ENCODE measurements around the gene TULP1.

The TULP1 gene

GRCh38 chr6:35511562-35511941 is 1.1 kb downstream of the TULP1 start:
- Histone ChIP-seq H3K36me3 (ENCODE audit: control insufficient read depth, insufficient read depth, low read length) (no peaks in the 10 kb centered on the region), H3K27me3 (ENCODE audit: control insufficient read depth, insufficient read depth, low read length, poor library complexity, severe bottlenecking) (no peaks in the 10 kb centered on the region), H3K9me3 (ENCODE audit: control insufficient read depth, low read length) (no peaks in the 10 kb centered on the region), H3K4me1 (ENCODE audit: control insufficient read depth, insufficient read depth, low read length) (peaks cover 16% of the 10 kb centered on the region), H3K27ac (ENCODE audit: insufficient read depth, low read depth, low read length, poor library complexity, severe bottlenecking) (no peak overlapping the region), H3K4me3 (ENCODE audit: insufficient read depth, low read depth, low read length) (no peak overlapping the region)
- WGBS, 2 experiments = 84 to 87% methylated on average over 32 of the region's 32 CpGs

- Histone ChIP-seq H3K4me1 (ENCODE audit: control insufficient read depth, insufficient read depth, low read length) (peaks cover 18% of the 10 kb centered on the region), H3K27ac (ENCODE audit: insufficient read depth, low read depth, low read length, poor library complexity, severe bottlenecking) (no peak overlapping the region), H3K27me3 (ENCODE audit: control insufficient read depth, insufficient read depth, low read length, poor library complexity, severe bottlenecking) (no peaks in the 10 kb centered on the region), H3K9me3 (ENCODE audit: control insufficient read depth, low read length) (no peaks in the 10 kb centered on the region), H3K4me3 (ENCODE audit: insufficient read depth, low read depth, low read length) (no peak overlapping the region), H3K36me3 (ENCODE audit: control insufficient read depth, insufficient read depth, low read length) (no peaks in the 10 kb centered on the region)
- WGBS, 2 experiments = 80 to 85% methylated on average over 7 of the region's 7 CpGs
Observed at GRCh38 chr6:35510916-35511561, 1.7 kb downstream of the TULP1 start.

GRCh38 chr6:35508542-35508941 is 4.2 kb downstream of the TULP1 start:
- Histone ChIP-seq H3K4me1 (ENCODE audit: control insufficient read depth, insufficient read depth, low read length) (peaks cover 20% of the 10 kb centered on the region), H3K9me3 (ENCODE audit: control insufficient read depth, low read length) (no peaks in the 10 kb centered on the region), H3K27ac (ENCODE audit: insufficient read depth, low read depth, low read length, poor library complexity, severe bottlenecking) (no peak overlapping the region), H3K27me3 (ENCODE audit: control insufficient read depth, insufficient read depth, low read length, poor library complexity, severe bottlenecking) (peaks cover 4% of the 10 kb centered on the region), H3K36me3 (ENCODE audit: control insufficient read depth, insufficient read depth, low read length) (no peaks in the 10 kb centered on the region), H3K4me3 (ENCODE audit: insufficient read depth, low read depth, low read length) (no peak overlapping the region)
- WGBS, 2 experiments = 55 to 58% methylated on average over 5 of the region's 5 CpGs

- no peaks in the 10 kb centered on the region for H3K9me3 ChIP-seq (ENCODE audit: control insufficient read depth, low read length)
- H3K27me3 ChIP-seq (ENCODE audit: control insufficient read depth, insufficient read depth, low read length, poor library complexity, severe bottlenecking) = peaks cover 4% of the 10 kb centered on the region
- H3K4me1 ChIP-seq (ENCODE audit: control insufficient read depth, insufficient read depth, low read length) = peaks cover 20% of the 10 kb centered on the region
- 83 to 85% methylated on average over 2 of the region's 2 CpGs for WGBS, 2 experiments
- no peak overlapping the region for H3K27ac ChIP-seq (ENCODE audit: insufficient read depth, low read depth, low read length, poor library complexity, severe bottlenecking)
- H3K36me3 ChIP-seq (ENCODE audit: control insufficient read depth, insufficient read depth, low read length) = no peaks in the 10 kb centered on the region
- no peak overlapping the region for H3K4me3 ChIP-seq (ENCODE audit: insufficient read depth, low read depth, low read length)
Observed at GRCh38 chr6:35508027-35508426, 4.7 kb downstream of the TULP1 start.

- no peak overlapping the region for H3K27ac ChIP-seq (ENCODE audit: insufficient read depth, low read depth, low read length, poor library complexity, severe bottlenecking)
- no peak overlapping the region for H3K4me3 ChIP-seq (ENCODE audit: insufficient read depth, low read depth, low read length)
- H3K4me1 ChIP-seq (ENCODE audit: control insufficient read depth, insufficient read depth, low read length) = peaks cover 17% of the 10 kb centered on the region
- H3K36me3 ChIP-seq (ENCODE audit: control insufficient read depth, insufficient read depth, low read length) = no peaks in the 10 kb centered on the region
- peaks cover 4% of the 10 kb centered on the region for H3K27me3 ChIP-seq (ENCODE audit: control insufficient read depth, insufficient read depth, low read length, poor library complexity, severe bottlenecking)
- no peaks in the 10 kb centered on the region for H3K9me3 ChIP-seq (ENCODE audit: control insufficient read depth, low read length)
- WGBS, 2 experiments = 90 to 95% methylated on average over 2 of the region's 2 CpGs
Observed at GRCh38 chr6:35507221-35507620, 5.5 kb downstream of the TULP1 start.

- Histone ChIP-seq H3K9me3 (ENCODE audit: control insufficient read depth, low read length) (no peaks in the 10 kb centered on the region), H3K36me3 (ENCODE audit: control insufficient read depth, insufficient read depth, low read length) (no peaks in the 10 kb centered on the region), H3K27ac (ENCODE audit: insufficient read depth, low read depth, low read length, poor library complexity, severe bottlenecking) (no peak overlapping the region), H3K27me3 (ENCODE audit: control insufficient read depth, insufficient read depth, low read length, poor library complexity, severe bottlenecking) (peaks cover 4% of the 10 kb centered on the region), H3K4me3 (ENCODE audit: insufficient read depth, low read depth, low read length) (no peak overlapping the region), H3K4me1 (ENCODE audit: control insufficient read depth, insufficient read depth, low read length) (peaks cover 14% of the 10 kb centered on the region)
- WGBS, 2 experiments = 95 to 96% methylated on average over 2 to 3 of the region's 3 CpGs
Observed at GRCh38 chr6:35506536-35506935, 6.2 kb downstream of the TULP1 start.

GRCh38 chr6:35505999-35506412 is 6.7 kb downstream of the TULP1 start:
- H3K27me3 ChIP-seq (ENCODE audit: control insufficient read depth, insufficient read depth, low read length, poor library complexity, severe bottlenecking) = peaks cover 4% of the 10 kb centered on the region
- H3K9me3 ChIP-seq (ENCODE audit: control insufficient read depth, low read length) = no peaks in the 10 kb centered on the region
- H3K36me3 ChIP-seq (ENCODE audit: control insufficient read depth, insufficient read depth, low read length) = no peaks in the 10 kb centered on the region
- H3K4me3 ChIP-seq (ENCODE audit: insufficient read depth, low read depth, low read length) = no peak overlapping the region
- peaks cover 10% of the 10 kb centered on the region for H3K4me1 ChIP-seq (ENCODE audit: control insufficient read depth, insufficient read depth, low read length)
- no peak overlapping the region for H3K27ac ChIP-seq (ENCODE audit: insufficient read depth, low read depth, low read length, poor library complexity, severe bottlenecking)
- 51 to 53% methylated on average over 21 of the region's 21 CpGs for WGBS, 2 experiments

- WGBS, 2 experiments = 86 to 92% methylated on average over 15 of the region's 15 CpGs
- H3K4me3 ChIP-seq (ENCODE audit: insufficient read depth, low read depth, low read length) = no peak overlapping the region
- peaks cover 21% of the 10 kb centered on the region for H3K27me3 ChIP-seq (ENCODE audit: control insufficient read depth, insufficient read depth, low read length, poor library complexity, severe bottlenecking)
Observed at GRCh38 chr6:35503534-35503933, 9.2 kb downstream of the TULP1 start.

GRCh38 chr6:35501784-35502183 is 10.9 kb downstream of the TULP1 start:
- peaks cover 33% of the 10 kb centered on the region for H3K27me3 ChIP-seq (ENCODE audit: control insufficient read depth, insufficient read depth, low read length, poor library complexity, severe bottlenecking)
- H3K9me3 ChIP-seq (ENCODE audit: control insufficient read depth, low read length) = no peaks in the 10 kb centered on the region
- no peak overlapping the region for H3K27ac ChIP-seq (ENCODE audit: insufficient read depth, low read depth, low read length, poor library complexity, severe bottlenecking)
- no peak overlapping the region for H3K4me3 ChIP-seq (ENCODE audit: insufficient read depth, low read depth, low read length)
- peaks cover 15% of the 10 kb centered on the region for H3K4me1 ChIP-seq (ENCODE audit: control insufficient read depth, insufficient read depth, low read length)
- H3K36me3 ChIP-seq (ENCODE audit: control insufficient read depth, insufficient read depth, low read length) = no peaks in the 10 kb centered on the region
- WGBS, 2 experiments = 95 to 96% methylated on average over 2 of the region's 2 CpGs

More at GRCh38 chr6:35503534-35503933, 9.2 kb downstream of the TULP1 start:
- Histone ChIP-seq H3K27ac (ENCODE audit: insufficient read depth, low read depth, low read length, poor library complexity, severe bottlenecking) (no peak overlapping the region), H3K9me3 (ENCODE audit: control insufficient read depth, low read length) (no peaks in the 10 kb centered on the region), H3K36me3 (ENCODE audit: control insufficient read depth, insufficient read depth, low read length) (no peaks in the 10 kb centered on the region), H3K4me1 (ENCODE audit: control insufficient read depth, insufficient read depth, low read length) (peaks cover 7% of the 10 kb centered on the region)

GRCh38 chr6:35500782-35501181 is 11.9 kb downstream of the TULP1 start:
- no peak overlapping the region for H3K4me3 ChIP-seq (ENCODE audit: insufficient read depth, low read depth, low read length)
- WGBS, 2 experiments = 81 to 83% methylated on average over 6 of the region's 6 CpGs
- no peaks in the 10 kb centered on the region for H3K36me3 ChIP-seq (ENCODE audit: control insufficient read depth, insufficient read depth, low read length)
- H3K27ac ChIP-seq (ENCODE audit: insufficient read depth, low read depth, low read length, poor library complexity, severe bottlenecking) = no peak overlapping the region
- no peaks in the 10 kb centered on the region for H3K9me3 ChIP-seq (ENCODE audit: control insufficient read depth, low read length)
- H3K27me3 ChIP-seq (ENCODE audit: control insufficient read depth, insufficient read depth, low read length, poor library complexity, severe bottlenecking) = peaks cover 31% of the 10 kb centered on the region
- H3K4me1 ChIP-seq (ENCODE audit: control insufficient read depth, insufficient read depth, low read length) = peaks cover 12% of the 10 kb centered on the region
